ENCODE measurements around the gene CREG2. TPM values are rescaled to one million over a fixed set of nuclear protein-coding genes. Genes with fewer than 3 reads are reported as not detected.
"Not testable (repeated sequence)": the region's sequence is repeated elsewhere in the genome, so short reads cannot be mapped to it uniquely, and the experiment has no call there.

Gene CREG2
- total RNA-seq, 2 donors from 2014 or later, result 0.59 TPM; not detected in 1

GRCh38 chr2:101329026-101329425, 58.3 kb downstream of the CREG2 start:
- no peaks in the 10 kb centered on the region for H3K36me3 ChIP-seq
- H3K27me3 ChIP-seq, result no peaks in the 10 kb centered on the region
- TF ChIP-seq CTCF (IDR thresholded peaks at IDR 0.05), result no peak
- no peak for DNase-seq (ENCODE audit: low spot score)
- peaks cover 0 to 8% of the 10 kb centered on the region in 2 donors for H3K4me1 ChIP-seq
- no peak overlapping the region for H3K4me3 ChIP-seq
- peak overlapping the region in 1 of 2 donors; percentile 32 for H3K27ac ChIP-seq
- H3K9me3 ChIP-seq, result no peaks in the 10 kb centered on the region

GRCh38 chr2:101328474-101329007, 58.8 kb downstream of the CREG2 start:
- H3K4me1 ChIP-seq, result peaks cover 0 to 8% of the 10 kb centered on the region in 2 donors
- TF ChIP-seq CTCF (IDR thresholded peaks at IDR 0.05), result no peak
- no peak for DNase-seq (ENCODE audit: low spot score)
- H3K9me3 ChIP-seq, result no peaks in the 10 kb centered on the region
- H3K36me3 ChIP-seq, result no peaks in the 10 kb centered on the region
- no peaks in the 10 kb centered on the region for H3K27me3 ChIP-seq
- peak overlapping the region in 1 of 2 donors; percentile 32 for H3K27ac ChIP-seq
- H3K4me3 ChIP-seq, result no peak overlapping the region

- Histone ChIP-seq H3K27me3 (no peaks in the 10 kb centered on the region), H3K9me3 (no peaks in the 10 kb centered on the region), H3K4me1 (peaks cover 0 to 8% of the 10 kb centered on the region in 2 donors), H3K4me3 (no peak overlapping the region), H3K36me3 (no peaks in the 10 kb centered on the region), H3K27ac (no peak overlapping the region)
- no peak for TF ChIP-seq CTCF (IDR thresholded peaks at IDR 0.05)
- no peak for DNase-seq (ENCODE audit: low spot score)
Measured at GRCh38 chr2:101327863-101328394, 59.4 kb downstream of the CREG2 start.

GRCh38 chr2:101325425-101325824, 61.9 kb downstream of the CREG2 start:
- Histone ChIP-seq H3K4me1 (peaks cover 0 to 3% of the 10 kb centered on the region in 2 donors), H3K27me3 (no peaks in the 10 kb centered on the region), H3K36me3 (no peaks in the 10 kb centered on the region), H3K27ac (no peak overlapping the region), H3K4me3 (no peak overlapping the region), H3K9me3 (no peaks in the 10 kb centered on the region)
- TF ChIP-seq CTCF (IDR thresholded peaks at IDR 0.05), result no peak
- no peak for DNase-seq (ENCODE audit: low spot score)

- H3K4me3 ChIP-seq; DNase-seq (ENCODE audit: low spot score); H3K9me3 ChIP-seq; H3K4me1 ChIP-seq; H3K36me3 ChIP-seq; H3K27me3 ChIP-seq; H3K27ac ChIP-seq: not testable (repeated sequence)
Measured at GRCh38 chr2:101316568-101316967, 70.7 kb downstream of the CREG2 start.

- Histone ChIP-seq H3K36me3 (no peaks in the 10 kb centered on the region), H3K9me3 (no peaks in the 10 kb centered on the region), H3K4me3 (no peak overlapping the region), H3K27me3 (no peaks in the 10 kb centered on the region), H3K27ac (no peak overlapping the region), H3K4me1 (peaks cover 0 to 7% of the 10 kb centered on the region in 2 donors)
- DNase-seq (ENCODE audit: low spot score), result no peak
- no peak for TF ChIP-seq CTCF (IDR thresholded peaks at IDR 0.05)
Measured at GRCh38 chr2:101311696-101312017, 75.6 kb downstream of the CREG2 start.

Data from right atrium auricular region (tissue), 2 donors.